ENCODE measurements around the gene ECT2. TPM values are rescaled to one million over a fixed set of nuclear protein-coding genes. Genes with fewer than 3 reads are reported as not detected.

The ECT2 gene
- total RNA-seq, 2 donors from 2014 or later = 90.3 to 141 TPM

- Mint-ChIP-seq H3K9me3 (no peaks in the 10 kb centered on the region), H3K36me3 (ENCODE audit: low read depth) (peaks cover 18% of the 10 kb centered on the region), H3K27ac (no peak overlapping the region), H3K27me3 (ENCODE audit: insufficient read depth) (no peaks in the 10 kb centered on the region), H3K4me3 (peak overlapping the region; percentile 97), H3K4me1 (peaks cover 35% of the 10 kb centered on the region)
- Histone ChIP-seq H3K9ac (ENCODE audit: extremely low read depth, low read length, poor library complexity, severe bottlenecking) (no peak overlapping the region), H3K27ac (ENCODE audit: low read depth, low read length) (no peak overlapping the region), H3K27me3 (ENCODE audit: control insufficient read depth, insufficient read depth, low read length, poor library complexity, severe bottlenecking) (no peaks in the 10 kb centered on the region), H3K36me3 (ENCODE audit: control insufficient read depth, insufficient read depth, low read length) (peaks cover 12% of the 10 kb centered on the region), H3K4me3 (ENCODE audit: low read length) (no peak overlapping the region), H3K4me1 (ENCODE audit: control insufficient read depth, insufficient read depth, low read length) (peaks cover 3% of the 10 kb centered on the region), H3K9me3 (ENCODE audit: control insufficient read depth, low read length) (no peaks in the 10 kb centered on the region)
- no peak for TF ChIP-seq CTCF (conservative IDR thresholded peaks at IDR 0.05)
- DNase-seq = no peak
- WGBS, 2 experiments (ENCODE audit: insufficient coverage in 1 of 2, insufficient read length in 1 of 2) = 79 to 85% methylated on average over 6 to 7 of the region's 8 CpGs
Measured at GRCh38 chr3:172749230-172749965, 1.1 kb upstream of the ECT2 start.

GRCh38 chr3:172750069-172750367 is 508 bp upstream of the ECT2 start:
- no peaks in the 10 kb centered on the region for H3K27me3 ChIP-seq (ENCODE audit: control insufficient read depth, insufficient read depth, low read length, poor library complexity, severe bottlenecking)
- peak overlapping the region; percentile 42 for H3K27ac ChIP-seq (ENCODE audit: low read depth, low read length)
- no peaks in the 10 kb centered on the region for H3K9me3 ChIP-seq (ENCODE audit: control insufficient read depth, low read length)
- H3K4me1 ChIP-seq (ENCODE audit: control insufficient read depth, insufficient read depth, low read length) = peaks cover 3% of the 10 kb centered on the region
- H3K9ac ChIP-seq (ENCODE audit: extremely low read depth, low read length, poor library complexity, severe bottlenecking) = no peak overlapping the region
- no peak for DNase-seq
- 35 to 58% methylated on average over 6 to 9 of the region's 9 CpGs for WGBS, 2 experiments (ENCODE audit: insufficient coverage in 1 of 2, insufficient read length in 1 of 2)
- no peaks in the 10 kb centered on the region for H3K27me3 Mint-ChIP-seq (ENCODE audit: insufficient read depth)
- peaks cover 18% of the 10 kb centered on the region for H3K36me3 ChIP-seq (ENCODE audit: control insufficient read depth, insufficient read depth, low read length)
- peak overlapping the region; percentile 6 for H3K4me3 ChIP-seq (ENCODE audit: low read length)
- TF ChIP-seq CTCF (conservative IDR thresholded peaks at IDR 0.05) = no peak
- H3K4me3 Mint-ChIP-seq = peak overlapping the region; percentile 97
- peaks cover 39% of the 10 kb centered on the region for H3K4me1 Mint-ChIP-seq
- H3K27ac Mint-ChIP-seq = peak overlapping the region; percentile 79
- H3K36me3 Mint-ChIP-seq (ENCODE audit: low read depth) = peaks cover 22% of the 10 kb centered on the region
- H3K9me3 Mint-ChIP-seq = no peaks in the 10 kb centered on the region

GRCh38 chr3:172751175-172751704 is 714 bp downstream of the ECT2 start:
- H3K4me3 ChIP-seq (ENCODE audit: low read length) = peak overlapping the region; percentile 94
- peaks cover 3% of the 10 kb centered on the region for H3K4me1 ChIP-seq (ENCODE audit: control insufficient read depth, insufficient read depth, low read length)
- Mint-ChIP-seq H3K27me3 (ENCODE audit: insufficient read depth) (no peaks in the 10 kb centered on the region), H3K4me1 (peaks cover 33% of the 10 kb centered on the region), H3K4me3 (peak overlapping the region; percentile 97), H3K27ac (peak overlapping the region; percentile 100), H3K9me3 (no peaks in the 10 kb centered on the region), H3K36me3 (ENCODE audit: low read depth) (peaks cover 34% of the 10 kb centered on the region)
- DNase-seq = no peak
- H3K9me3 ChIP-seq (ENCODE audit: control insufficient read depth, low read length) = no peaks in the 10 kb centered on the region
- H3K27me3 ChIP-seq (ENCODE audit: control insufficient read depth, insufficient read depth, low read length, poor library complexity, severe bottlenecking) = no peaks in the 10 kb centered on the region
- peak overlapping the region; percentile 83 for H3K27ac ChIP-seq (ENCODE audit: low read depth, low read length)
- peaks cover 30% of the 10 kb centered on the region for H3K36me3 ChIP-seq (ENCODE audit: control insufficient read depth, insufficient read depth, low read length)
- peak overlapping the region; percentile 94 for H3K9ac ChIP-seq (ENCODE audit: extremely low read depth, low read length, poor library complexity, severe bottlenecking)
- TF ChIP-seq CTCF (conservative IDR thresholded peaks at IDR 0.05) = no peak
- WGBS, 2 experiments (ENCODE audit: insufficient coverage in 1 of 2, insufficient read length in 1 of 2) = 0% methylated on average over 11 to 12 of the region's 14 CpGs

Data from endodermal cell (in vitro differentiated cells).